GM12891 (cell line): ENCODE results near the gene RRP36.

ENCODE experiments used
- PAX5 ChIP-seq: IDR thresholded peaks from 2 replicates; pipeline ENCODE4 v1.6.1; 2011; ENCODE audit warnings: low read length, moderate library complexity, mild to moderate bottlenecking; ENCODE audit not compliant: insufficient read depth, severe bottlenecking
- POLR2A ChIP-seq: IDR thresholded peaks from 2 replicates; pipeline ENCODE4 v1.6.1; 2011; ENCODE audit warnings: low read depth, low read length, control low read depth
- POLR2AphosphoS5 ChIP-seq: IDR thresholded peaks from 2 replicates; pipeline ENCODE4 v1.6.1; 2011; ENCODE audit warnings: low read depth, low read length, control low read depth
- POU2F2 ChIP-seq: IDR thresholded peaks from 2 replicates; pipeline ENCODE4 v1.6.1; 2011; ENCODE audit warnings: low read depth, mild to moderate bottlenecking, control low read depth, low read length, moderate library complexity
- SPI1 ChIP-seq: IDR thresholded peaks from 2 replicates; pipeline ENCODE4 v1.6.1; 2011; ENCODE audit warnings: low read depth, low read length, control low read depth
- TAF1 ChIP-seq: IDR thresholded peaks from 2 replicates; pipeline ENCODE4 v1.6.1; 2011; ENCODE audit warnings: low read depth, low read length, control low read depth

- TF ChIP-seq POLR2AphosphoS5: no peak
- TF ChIP-seq POLR2A: no peak
- TF ChIP-seq TAF1: no peak
- no peak for TF ChIP-seq SPI1
- no peak for TF ChIP-seq PAX5
- TF ChIP-seq POU2F2: no peak
These were observed 10.9 kb downstream of the RRP36 start for GRCh38 chr6:43032326-43032725.
